ENCODE data around the gene ARIH1.

GRCh38 chr15:72481015-72481659 is 7.0 kb downstream of the ARIH1 start:
- TF ChIP-seq, protein P1, sequence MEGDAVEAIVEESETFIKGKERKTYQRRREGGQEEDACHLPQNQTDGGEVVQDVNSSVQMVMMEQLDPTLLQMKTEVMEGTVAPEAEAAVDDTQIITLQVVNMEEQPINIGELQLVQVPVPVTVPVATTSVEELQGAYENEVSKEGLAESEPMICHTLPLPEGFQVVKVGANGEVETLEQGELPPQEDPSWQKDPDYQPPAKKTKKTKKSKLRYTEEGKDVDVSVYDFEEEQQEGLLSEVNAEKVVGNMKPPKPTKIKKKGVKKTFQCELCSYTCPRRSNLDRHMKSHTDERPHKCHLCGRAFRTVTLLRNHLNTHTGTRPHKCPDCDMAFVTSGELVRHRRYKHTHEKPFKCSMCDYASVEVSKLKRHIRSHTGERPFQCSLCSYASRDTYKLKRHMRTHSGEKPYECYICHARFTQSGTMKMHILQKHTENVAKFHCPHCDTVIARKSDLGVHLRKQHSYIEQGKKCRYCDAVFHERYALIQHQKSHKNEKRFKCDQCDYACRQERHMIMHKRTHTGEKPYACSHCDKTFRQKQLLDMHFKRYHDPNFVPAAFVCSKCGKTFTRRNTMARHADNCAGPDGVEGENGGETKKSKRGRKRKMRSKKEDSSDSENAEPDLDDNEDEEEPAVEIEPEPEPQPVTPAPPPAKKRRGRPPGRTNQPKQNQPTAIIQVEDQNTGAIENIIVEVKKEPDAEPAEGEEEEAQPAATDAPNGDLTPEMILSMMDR (IDR thresholded peaks at IDR 0.05), result no peak
- no peak for TF ChIP-seq POLR2AphosphoS5 (IDR thresholded peaks at IDR 0.05; ENCODE audit: insufficient read depth in 1 of 2, low read depth in 1 of 2)

Data from vagina (tissue), 2 donors.